ENCODE results near the gene CATSPERZ. TPM values are rescaled to one million over a fixed set of nuclear protein-coding genes. Genes with fewer than 3 reads are reported as not detected.

CATSPERZ gene
- total RNA-seq, 5 donors from 2014 or later (not counting 1 experiment from before 2014, with no cell fraction given) = 0.40 TPM; not detected in 4

GRCh38 chr11:64291752-64292459 is 8.3 kb upstream of the CATSPERZ start:
- ChIA-PET CTCF (no interaction called here), POLR2A (no interaction called here)
- DNase-seq (peak in 1 of 35 experiments; percentile 47), ATAC-seq (replicated peaks in 1 of 4) (peak; percentile 57 to 69 (median 68))
- no peaks in the 10 kb centered on the region for H3K36me3 Mint-ChIP-seq
- Histone ChIP-seq H3K27ac (ENCODE audit: low read length) (no peak overlapping the region), H3K9me3 (no peaks in the 10 kb centered on the region), H3K4me1 (ENCODE audit: control insufficient read depth in 1 of 2, extremely low read depth in 1 of 2, insufficient read depth in 2 of 2, low read length in 2 of 2) (peaks cover 4 to 15% of the 10 kb centered on the region in 2 experiments), H3K27me3 (replicated peaks in 1 of 2; ENCODE audit: control insufficient read depth in 2 of 2, extremely low read depth in 1 of 2, insufficient read depth in 2 of 2, low read length in 1 of 2) (peaks cover 12 to 67% of the 10 kb centered on the region in 2 experiments), H3K4me3 (ENCODE audit: control insufficient read depth in 1 of 2, extremely low read depth in 1 of 2, low read length in 1 of 2) (peak overlapping the region; percentile 12 to 50), H3K36me3 (ENCODE audit: control insufficient read depth in 2 of 2, extremely low read depth in 1 of 2, insufficient read depth in 1 of 2, low read length in 1 of 2) (no peaks in the 10 kb centered on the region)
- no peak overlapping the region for H3K27ac Mint-ChIP-seq
- peaks cover 5 to 12% (median 6%) of the 10 kb centered on the region in 3 donors for H3K4me1 Mint-ChIP-seq
- H3K27me3 Mint-ChIP-seq = peaks cover 36 to 49% of the 10 kb centered on the region in 2 donors
- under 1% methylated on average over 92 of the region's 96 CpGs for WGBS (ENCODE audit: insufficient coverage)
- no peaks in the 10 kb centered on the region for H3K9me3 Mint-ChIP-seq
- peak overlapping the region in 2 of 3 donors; percentile 31 to 69 for H3K4me3 Mint-ChIP-seq

DNA sequence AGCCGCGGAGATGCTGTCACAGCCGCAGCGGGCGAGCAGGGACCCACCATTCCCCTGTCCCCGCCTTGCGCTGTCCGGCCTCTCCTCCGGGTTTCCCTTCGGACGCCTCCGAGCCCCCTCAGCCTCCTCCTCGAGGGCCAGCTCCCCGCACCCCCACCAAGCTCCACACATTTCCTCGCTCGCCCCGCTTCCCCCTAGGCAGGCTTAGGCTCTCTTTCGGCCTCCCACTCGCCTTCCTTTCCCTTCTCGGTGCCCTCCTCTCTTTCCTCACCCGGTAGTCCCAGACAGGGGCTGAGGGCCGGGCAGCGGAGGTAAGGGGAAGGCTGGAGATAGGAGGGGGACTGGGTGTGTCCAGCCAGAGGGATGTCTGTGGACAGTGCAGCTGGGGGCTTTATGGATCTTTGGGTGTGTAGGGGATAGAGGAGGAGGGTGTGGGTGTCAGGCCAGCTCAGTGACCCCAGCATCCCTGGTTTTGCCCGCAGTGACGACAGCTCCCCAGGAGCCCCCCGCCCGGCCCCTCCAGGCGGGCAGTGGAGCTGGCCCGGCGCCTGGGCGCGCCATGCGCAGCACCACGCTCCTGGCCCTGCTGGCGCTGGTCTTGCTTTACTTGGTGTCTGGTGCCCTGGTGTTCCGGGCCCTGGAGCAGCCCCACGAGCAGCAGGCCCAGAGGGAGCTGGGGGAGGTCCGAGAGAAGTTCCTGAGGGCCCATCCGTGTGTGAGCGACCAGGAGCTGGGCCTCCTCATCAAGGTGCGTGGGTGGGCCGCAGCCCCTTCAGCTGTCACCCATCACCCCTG is 7.5 kb upstream of the CATSPERZ start:
- ATAC-seq (replicated peaks in 1 of 4) (peak in 2 of 4 experiments; percentile 15 to 20), DNase-seq (no peak)
- H3K9me3 Mint-ChIP-seq = no peaks in the 10 kb centered on the region
- H3K36me3 Mint-ChIP-seq = no peaks in the 10 kb centered on the region
- CTCF ChIA-PET = no interaction called here
- H3K4me3 ChIP-seq (ENCODE audit: control insufficient read depth in 1 of 2, extremely low read depth in 1 of 2, low read length in 1 of 2) = peak overlapping the region; percentile 12 to 50
- H3K27ac Mint-ChIP-seq = no peak overlapping the region
- H3K4me1 ChIP-seq (ENCODE audit: control insufficient read depth in 1 of 2, extremely low read depth in 1 of 2, insufficient read depth in 2 of 2, low read length in 2 of 2) = peaks cover 4 to 19% of the 10 kb centered on the region in 2 experiments
- no peaks in the 10 kb centered on the region for H3K36me3 ChIP-seq (ENCODE audit: control insufficient read depth in 2 of 2, extremely low read depth in 1 of 2, insufficient read depth in 1 of 2, low read length in 1 of 2)
- WGBS (ENCODE audit: insufficient coverage) = 31% methylated on average over 25 of the region's 42 CpGs
- H3K4me3 Mint-ChIP-seq = peak overlapping the region in 2 of 3 donors; percentile 31 to 69
- H3K27me3 Mint-ChIP-seq = peaks cover 43 to 57% of the 10 kb centered on the region in 2 donors
- H3K27ac ChIP-seq (ENCODE audit: low read length) = no peak overlapping the region
- peaks cover 9 to 15% (median 11%) of the 10 kb centered on the region in 3 donors for H3K4me1 Mint-ChIP-seq
- H3K9me3 ChIP-seq = no peaks in the 10 kb centered on the region
- H3K27me3 ChIP-seq (replicated peaks in 1 of 2; ENCODE audit: control insufficient read depth in 2 of 2, extremely low read depth in 1 of 2, insufficient read depth in 2 of 2, low read length in 1 of 2) = peaks cover 14 to 74% of the 10 kb centered on the region in 2 experiments
- POLR2A ChIA-PET = no interaction called here

GRCh38 chr11:64294774-64295173 is 5.4 kb upstream of the CATSPERZ start:
- Mint-ChIP-seq H3K36me3 (no peaks in the 10 kb centered on the region), H3K4me1 (peaks cover 16 to 26% (median 18%) of the 10 kb centered on the region in 3 donors), H3K27me3 (peaks cover 55 to 74% of the 10 kb centered on the region in 2 donors), H3K4me3 (no peak overlapping the region), H3K27ac (peak overlapping the region in 1 of 2 donors; percentile 11), H3K9me3 (no peaks in the 10 kb centered on the region)
- Histone ChIP-seq H3K9me3 (no peaks in the 10 kb centered on the region), H3K36me3 (ENCODE audit: control insufficient read depth in 2 of 2, extremely low read depth in 1 of 2, insufficient read depth in 1 of 2, low read length in 1 of 2) (no peaks in the 10 kb centered on the region), H3K4me3 (ENCODE audit: control insufficient read depth in 1 of 2, extremely low read depth in 1 of 2, low read length in 1 of 2) (no peak overlapping the region), H3K4me1 (ENCODE audit: control insufficient read depth in 1 of 2, extremely low read depth in 1 of 2, insufficient read depth in 2 of 2, low read length in 2 of 2) (peaks cover 7 to 36% of the 10 kb centered on the region in 2 experiments), H3K27ac (ENCODE audit: low read length) (no peak overlapping the region), H3K27me3 (replicated peaks in 1 of 2; ENCODE audit: control insufficient read depth in 2 of 2, extremely low read depth in 1 of 2, insufficient read depth in 2 of 2, low read length in 1 of 2) (peaks cover 21 to 91% of the 10 kb centered on the region in 2 experiments)
- WGBS (ENCODE audit: insufficient coverage) = 75% methylated on average over 3 of the region's 3 CpGs
- ATAC-seq (replicated peaks in 1 of 4) = no peak
- POLR2A ChIA-PET = interaction anchor here (0.6 to 0.7 kb wide), 2 partner anchors 283 to 307 kb away, joined by 7 to 9 read pairs; no protein-coding TSS in a partner anchor
- DNase-seq = no peak
- CTCF ChIA-PET = interaction anchor here (0.7 kb wide), 3 partner anchors 9 to 11 kb away, joined by 4 to 10 read pairs (median 4); no protein-coding TSS in a partner anchor

DNA sequence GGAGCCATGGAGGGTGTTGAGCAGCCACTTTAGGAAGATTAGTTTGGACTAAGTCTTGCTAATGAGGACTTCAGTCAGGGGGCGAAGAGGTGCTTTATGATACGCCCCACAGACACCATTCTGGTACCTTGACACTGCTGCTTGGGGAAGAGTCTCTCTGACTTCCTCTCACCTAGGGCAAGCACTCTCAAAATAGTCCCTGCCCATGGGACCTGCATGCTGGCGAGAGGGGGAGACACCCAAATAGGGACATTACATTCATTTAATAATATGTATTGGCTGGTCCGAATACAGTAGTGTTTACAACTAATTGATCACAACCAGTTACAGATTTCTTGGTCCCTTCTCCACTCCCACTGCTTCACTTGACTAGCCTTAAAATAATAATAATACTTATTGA is 4.4 kb upstream of the CATSPERZ start:
- H3K27ac Mint-ChIP-seq = no peak overlapping the region
- Histone ChIP-seq H3K9me3 (no peaks in the 10 kb centered on the region), H3K4me1 (ENCODE audit: control insufficient read depth in 1 of 2, extremely low read depth in 1 of 2, insufficient read depth in 2 of 2, low read length in 2 of 2) (peaks cover 13 to 46% of the 10 kb centered on the region in 2 experiments), H3K27ac (ENCODE audit: low read length) (no peak overlapping the region), H3K36me3 (ENCODE audit: control insufficient read depth in 2 of 2, extremely low read depth in 1 of 2, insufficient read depth in 1 of 2, low read length in 1 of 2) (no peaks in the 10 kb centered on the region), H3K27me3 (replicated peaks in 1 of 2; ENCODE audit: control insufficient read depth in 2 of 2, extremely low read depth in 1 of 2, insufficient read depth in 2 of 2, low read length in 1 of 2) (peaks cover 20 to 91% of the 10 kb centered on the region in 2 experiments), H3K4me3 (ENCODE audit: control insufficient read depth in 1 of 2, extremely low read depth in 1 of 2, low read length in 1 of 2) (no peak overlapping the region)
- CTCF ChIA-PET = no interaction called here
- H3K36me3 Mint-ChIP-seq = no peaks in the 10 kb centered on the region
- H3K4me1 Mint-ChIP-seq = peaks cover 22 to 31% (median 24%) of the 10 kb centered on the region in 3 donors
- POLR2A ChIA-PET = no interaction called here
- ATAC-seq (replicated peaks in 1 of 4) = no peak
- peaks cover 56 to 78% of the 10 kb centered on the region in 2 donors for H3K27me3 Mint-ChIP-seq
- DNase-seq = no peak
- no peaks in the 10 kb centered on the region for H3K9me3 Mint-ChIP-seq
- WGBS (ENCODE audit: insufficient coverage) = no CpG with 5 or more reads among the region's 4 CpGs
- H3K4me3 Mint-ChIP-seq = no peak overlapping the region

DNA sequence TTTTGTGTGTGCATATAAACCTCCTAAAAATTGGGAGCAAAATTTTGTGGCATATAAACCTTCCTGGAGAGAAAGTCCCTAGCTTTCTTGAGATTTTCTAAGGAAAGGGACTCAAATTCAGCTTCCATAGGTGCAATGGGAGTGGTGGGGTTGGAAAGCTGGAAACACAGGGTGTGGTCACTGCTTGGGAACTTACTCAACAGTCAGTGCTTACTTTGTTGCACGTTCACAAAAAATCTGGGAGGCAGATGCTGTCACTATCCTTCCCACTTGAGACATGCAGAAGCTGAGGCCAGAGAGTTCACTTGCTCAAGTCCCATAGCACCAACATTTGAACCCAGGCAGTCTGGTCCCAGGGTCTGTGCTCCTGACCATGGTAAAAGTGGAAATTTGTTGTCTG is 3.9 kb upstream of the CATSPERZ start:
- CTCF ChIA-PET = no interaction called here
- POLR2A ChIA-PET = no interaction called here
- no peak overlapping the region for H3K27ac Mint-ChIP-seq

More for the DNA sequence above, 3.9 kb upstream of the CATSPERZ start:
- Mint-ChIP-seq H3K9me3 (no peaks in the 10 kb centered on the region), H3K4me1 (peaks cover 24 to 33% (median 24%) of the 10 kb centered on the region in 3 donors), H3K4me3 (no peak overlapping the region), H3K27me3 (peaks cover 58 to 79% of the 10 kb centered on the region in 2 donors), H3K36me3 (no peaks in the 10 kb centered on the region)
- Histone ChIP-seq H3K4me1 (ENCODE audit: control insufficient read depth in 1 of 2, extremely low read depth in 1 of 2, insufficient read depth in 2 of 2, low read length in 2 of 2) (peaks cover 13 to 47% of the 10 kb centered on the region in 2 experiments), H3K27ac (ENCODE audit: low read length) (no peak overlapping the region), H3K4me3 (ENCODE audit: control insufficient read depth in 1 of 2, extremely low read depth in 1 of 2, low read length in 1 of 2) (no peak overlapping the region), H3K9me3 (no peaks in the 10 kb centered on the region), H3K27me3 (replicated peaks in 1 of 2; ENCODE audit: control insufficient read depth in 2 of 2, extremely low read depth in 1 of 2, insufficient read depth in 2 of 2, low read length in 1 of 2) (peaks cover 17 to 91% of the 10 kb centered on the region in 2 experiments), H3K36me3 (ENCODE audit: control insufficient read depth in 2 of 2, extremely low read depth in 1 of 2, insufficient read depth in 1 of 2, low read length in 1 of 2) (no peaks in the 10 kb centered on the region)
- WGBS (ENCODE audit: insufficient coverage) = 89% methylated on average over 1 of the region's 1 CpG
- DNase-seq (no peak), ATAC-seq (replicated peaks in 1 of 4) (no peak)
